IMR-90 (cell line): ENCODE results near the gene FMN1. TPM values are rescaled to one million over a fixed set of nuclear protein-coding genes. Genes with fewer than 3 reads are reported as not detected.

Source experiments
- ATAC-seq: fragments of 200-7000 bp; cut with Tn5 transposase; 2 replicates; pipeline ENCODE4 v1.9.1; 2020; ENCODE audit warnings: low read depth, mild to moderate bottlenecking, moderate library complexity
- BruUV-seq: library from RNA; stranded (reverse); fragments of 400-500 nt; replicated peaks from 2 replicates; lab custom pipeline; 2021; lab: Mats Ljungman, UMichigan
- CTCF ChIA-PET: fragments of 300-600 bp; formaldehyde crosslinking; extraction: SDS; loops from one replicate; lab custom pipeline; 2021; ENCODE audit warnings: antibody characterized with exemption; lab: Yijun Ruan, JAX
- POLR2A ChIA-PET: fragments of 300-600 bp; sonication (Branson Sonifier 250); formaldehyde crosslinking; loops from one replicate; lab custom pipeline; 2022; ENCODE audit warnings: antibody characterized with exemption; ENCODE audit not compliant: unreplicated experiment; lab: Charles Lee
- DNase-seq: peaks from one replicate; pipeline ENCODE4 v3.0.0; 2013
- H2AFZ ChIP-seq: replicated peaks from 2 replicates; pipeline ENCODE3; 2013; ENCODE audit warnings: low read length, mild to moderate bottlenecking; ENCODE audit not compliant: poor library complexity
- H2AK5ac ChIP-seq: 2 replicates; pipeline ENCODE4 v1.6.1; 2013; ENCODE audit warnings: low read depth, low read length, inconsistent platforms
- H2AK9ac ChIP-seq: replicated peaks from 2 replicates; pipeline ENCODE3; 2013; ENCODE audit warnings: mild to moderate bottlenecking, low read depth, low read length, moderate library complexity; ENCODE audit not compliant: poor library complexity
- H2BK120ac ChIP-seq: 2 replicates; pipeline ENCODE4 v1.6.1; 2013; ENCODE audit warnings: low read depth, low read length, inconsistent platforms
- H2BK15ac ChIP-seq: 3 replicates; pipeline ENCODE4 v1.6.1; 2013; ENCODE audit warnings: low read depth, low read length, inconsistent platforms
- H2BK20ac ChIP-seq: 2 replicates; pipeline ENCODE4 v1.6.1; 2013; ENCODE audit warnings: low read depth, mild to moderate bottlenecking, inconsistent platforms, low read length, moderate library complexity
- H2BK5ac ChIP-seq: 2 replicates; pipeline ENCODE4 v1.6.1; 2013; ENCODE audit warnings: mild to moderate bottlenecking, low read depth, low read length, inconsistent platforms; ENCODE audit not compliant: poor library complexity, severe bottlenecking
- H3K14ac ChIP-seq: replicated peaks from 2 replicates; pipeline ENCODE4 v1.6.1; 2013; ENCODE audit warnings: low read depth, low read length, inconsistent platforms
- H3K18ac ChIP-seq: 2 replicates; pipeline ENCODE4 v1.6.1; 2013; ENCODE audit warnings: low read depth, low read length, control low read depth
- H3K23ac ChIP-seq: 2 replicates; pipeline ENCODE4 v1.6.1; 2013; ENCODE audit warnings: low read depth, low read length, inconsistent platforms
- H3K27ac ChIP-seq: 2 replicates; pipeline ENCODE4 v1.5.1; 2013; ENCODE audit warnings: mild to moderate bottlenecking, control low read depth, low read length; ENCODE audit not compliant: insufficient read depth
- H3K27me3 ChIP-seq: 2 replicates; pipeline ENCODE4 v1.6.1; 2013; ENCODE audit warnings: low read length; ENCODE audit not compliant: control insufficient read depth, insufficient read depth
- H3K36me3 ChIP-seq: 2 replicates; pipeline ENCODE4 v1.6.1; 2013; ENCODE audit warnings: low read length, mixed read lengths; ENCODE audit not compliant: control insufficient read depth, insufficient read depth
- H3K4ac ChIP-seq: 2 replicates; pipeline ENCODE4 v1.6.1; 2013; ENCODE audit warnings: low read depth, low read length, inconsistent platforms
- H3K4me1 ChIP-seq: 2 replicates; pipeline ENCODE4 v1.6.1; 2013; ENCODE audit warnings: low read length, mixed read lengths; ENCODE audit not compliant: control insufficient read depth, insufficient read depth
- H3K4me2 ChIP-seq: 2 replicates; pipeline ENCODE4 v1.6.1; 2013; ENCODE audit warnings: low read depth, mild to moderate bottlenecking, control low read depth, low read length, moderate library complexity
- H3K4me3 ChIP-seq: 2 replicates; pipeline ENCODE4 v1.5.1; 2013; ENCODE audit warnings: low read depth, mild to moderate bottlenecking, control low read depth, low read length, moderate library complexity; ENCODE audit not compliant: insufficient read depth
- H3K56ac ChIP-seq: 2 replicates; pipeline ENCODE4 v1.6.1; 2013; ENCODE audit warnings: low read length, inconsistent platforms; ENCODE audit not compliant: insufficient read depth; ENCODE audit errors: extremely low read depth
- H3K79me1 ChIP-seq, 2 experiments: 2 replicates each; pipeline ENCODE4 v1.6.1; 2013; ENCODE audit warnings: low read length in 2 of 2, inconsistent platforms in 1 of 2, low read depth in 1 of 2
- H3K9ac ChIP-seq: 2 replicates; pipeline ENCODE4 v1.6.1; 2013; ENCODE audit warnings: low read depth, low read length, control low read depth
- H3K9me1 ChIP-seq: 2 replicates; pipeline ENCODE4 v1.6.1; 2013; ENCODE audit warnings: low read length, inconsistent platforms; ENCODE audit not compliant: insufficient read depth
- H3K9me3 ChIP-seq: 2 replicates; pipeline ENCODE4 v1.6.1; 2013; ENCODE audit warnings: low read length; ENCODE audit not compliant: control insufficient read depth, insufficient read depth
- H4K20me1 ChIP-seq: 2 replicates; pipeline ENCODE4 v1.6.1; 2013; ENCODE audit warnings: low read length, inconsistent platforms; ENCODE audit not compliant: insufficient read depth
- H4K5ac ChIP-seq: 2 replicates; pipeline ENCODE4 v1.6.1; 2013; ENCODE audit warnings: mild to moderate bottlenecking, low read depth, low read length, control low read depth
- H4K8ac ChIP-seq, 2 experiments: 2 replicates each; pipeline ENCODE4 v1.6.1; 2013; ENCODE audit warnings: low read depth in 2 of 2, low read length in 2 of 2, control low read depth in 1 of 2, inconsistent platforms in 1 of 2
- H4K91ac ChIP-seq: 2 replicates; pipeline ENCODE4 v1.6.1; 2013; ENCODE audit warnings: low read depth, low read length, inconsistent platforms; ENCODE audit not compliant: insufficient read depth
- BHLHE40 ChIP-seq: fragments of 150-350 bp; IDR thresholded peaks from 2 replicates; pipeline ENCODE4 v1.6.1; 2016; ENCODE audit warnings: mild to moderate bottlenecking, low read depth, low read length
- CEBPB ChIP-seq: IDR thresholded peaks from 2 replicates; pipeline ENCODE4 v1.6.1; 2012; ENCODE audit warnings: low read depth, low read length, improper control_type of control experiment
- CHD1 ChIP-seq: IDR thresholded peaks from 2 replicates; pipeline ENCODE4 v1.6.1; 2012; ENCODE audit warnings: low read depth, low read length, improper control_type of control experiment
- CTCF ChIP-seq: conservative IDR thresholded peaks from 2 replicates; pipeline ENCODE4 v1.5.1; 2012; ENCODE audit warnings: mild to moderate bottlenecking, low read depth, low read length, improper control_type of control experiment
- ELK1 ChIP-seq: fragments of 150-350 bp; IDR thresholded peaks from 2 replicates; pipeline ENCODE4 v1.6.1; 2016; ENCODE audit warnings: low read depth, mild to moderate bottlenecking, low read length, moderate library complexity, borderline replicate concordance
- FOS ChIP-seq: fragments of 150-350 bp; IDR thresholded peaks from 2 replicates; pipeline ENCODE4 v1.6.1; 2016; ENCODE audit warnings: low read depth, low read length
- MAFK ChIP-seq: IDR thresholded peaks from 2 replicates; pipeline ENCODE4 v1.6.1; 2012; ENCODE audit warnings: low read depth, low read length, improper control_type of control experiment
- MAZ ChIP-seq: IDR thresholded peaks from 2 replicates; pipeline ENCODE4 v1.6.1; 2012; ENCODE audit warnings: low read depth, mild to moderate bottlenecking, low read length, improper control_type of control experiment, moderate library complexity, borderline replicate concordance
- MXI1 ChIP-seq: IDR thresholded peaks from 2 replicates; pipeline ENCODE4 v1.6.1; 2012; ENCODE audit warnings: low read depth, mild to moderate bottlenecking, low read length, moderate library complexity, borderline replicate concordance
- NFE2L2 ChIP-seq: fragments of 150-350 bp; IDR thresholded peaks from 2 replicates; pipeline ENCODE4 v1.6.1; 2016; ENCODE audit warnings: low read depth, mild to moderate bottlenecking, low read length
- POLR2A ChIP-seq: IDR thresholded peaks from 2 replicates; pipeline ENCODE4 v1.6.1; 2012; ENCODE audit warnings: mild to moderate bottlenecking, low read depth, low read length
- RAD21 ChIP-seq: IDR thresholded peaks from 2 replicates; pipeline ENCODE4 v1.6.1; 2012; ENCODE audit warnings: low read length, improper control_type of control experiment
- RCOR1 ChIP-seq: IDR thresholded peaks from 2 replicates; pipeline ENCODE4 v1.6.1; 2012; ENCODE audit warnings: mild to moderate bottlenecking, low read length, improper control_type of control experiment; ENCODE audit not compliant: insufficient replicate concordance
- RFX5 ChIP-seq: IDR thresholded peaks from 2 replicates; pipeline ENCODE4 v1.8.0; 2012; ENCODE audit warnings: low read depth, mild to moderate bottlenecking, low read length, moderate library complexity
- SMC3 ChIP-seq: fragments of 150-350 bp; IDR thresholded peaks from 2 replicates; pipeline ENCODE4 v1.6.1; 2016; ENCODE audit warnings: low read depth, mild to moderate bottlenecking, antibody characterized with exemption, low read length, moderate library complexity
- USF2 ChIP-seq: fragments of 150-350 bp; IDR thresholded peaks from 2 replicates; pipeline ENCODE4 v1.6.1; 2017; ENCODE audit warnings: mild to moderate bottlenecking, antibody characterized with exemption, low read length, low read depth
- WGBS, 2 experiments: methylation state at CpG; one replicate each; pipeline versions ENCODE4 v1.1.5 to v1.1.7; 2013; ENCODE audit warnings: missing lambda C conversion rate in 2 of 2; ENCODE audit not compliant: insufficient read length in 1 of 2; ENCODE audit errors: extremely low coverage in 2 of 2; 5-methylcytosine and 5-hydroxymethylcytosine counted together
- dilution Hi-C: fragments of 300-500 bp; cut with HindIII; formaldehyde crosslinking; loops from one replicate; pipeline ENCODE4 v1.14.3; 2018; ENCODE audit warnings: low sequenced_read_pairs; ENCODE audit not compliant: unreplicated experiment
- in situ Hi-C: fragments of 300-500 bp; cut with MboI; formaldehyde crosslinking; loops from 3 replicates; pipeline ENCODE4 v1.14.3; 2019; ENCODE audit warnings: low sequenced_read_pairs, inconsistent platforms, mixed read lengths
- intact Hi-C: fragments of 100-400 bp; cut with micrococcal nuclease; formaldehyde crosslinking; loops from 2 replicates; pipeline ENCODE4 v1.10.0; 2022
- polyA plus RNA-seq, 3 experiments: library from polyadenylated mRNA; depleted of rRNA; stranded (reverse); fragments of >200 nt; gene quantifications; 2 replicates each; pipeline ENCODE4 v1.2.3, GENCODE V29; 2012; ENCODE audit warnings: low replicate concordance in 1 of 3
- total RNA-seq: library from RNA; depleted of rRNA; stranded (reverse); fragments of >200 nt; gene quantifications from 2 replicates; pipeline ENCODE4 v1.2.3, GENCODE V29; 2012

Gene FMN1
- total and polyA plus RNA-seq, 2 of the 4 experiments (the other 2 are of a cell fraction), result 7.3 to 17.6 TPM

- no peaks in the 10 kb centered on the region for H3K36me3 ChIP-seq
- no peak overlapping the region for H2AFZ ChIP-seq
- ChIA-PET CTCF (interaction anchor here (1.2 kb wide), 1 partner anchor 19 kb away, joined by 3 read pairs; no protein-coding TSS in a partner anchor), POLR2A (no interaction called here)
- H3K56ac ChIP-seq, result no peak overlapping the region
- ATAC-seq (no peak), DNase-seq (no peak)
- H3K18ac ChIP-seq, result no peak overlapping the region
- H2BK5ac ChIP-seq, result no peak overlapping the region
- in situ Hi-C loops (loop anchor here (25.0 kb wide), 1 partner anchor 612 kb away; no protein-coding TSS in a partner anchor), dilution Hi-C loops (no loop called here), intact Hi-C loops (no loop called here)
- H3K4me2 ChIP-seq, result no peak overlapping the region
- no peak overlapping the region for H2AK5ac ChIP-seq
- no peaks in the 10 kb centered on the region for H3K27me3 ChIP-seq
- no peak overlapping the region for H3K23ac ChIP-seq
- peaks cover 5% of the 10 kb centered on the region; the same call in 1 of the 2 replicates for H3K9me1 ChIP-seq
- no peak overlapping the region for H2BK20ac ChIP-seq
- H3K9me3 ChIP-seq, result no peaks in the 10 kb centered on the region
- H4K20me1 ChIP-seq, result peaks cover 30% of the 10 kb centered on the region; the same call in 1 of the 2 replicates
- BruUV-seq, result no TSS peak
- TF ChIP-seq CHD1 (no peak), NFE2L2 (no peak), POLR2A (no peak), RCOR1 (no peak), MAFK (no peak), SMC3 (no peak), CEBPB (no peak), BHLHE40 (no peak), RFX5 (no peak), MAZ (no peak), ELK1 (no peak), CTCF (no peak), FOS (no peak), RAD21 (no peak), USF2 (no peak), MXI1 (no peak)
- H3K79me1 ChIP-seq, result peaks cover 7 to 47% of the 10 kb centered on the region in 2 experiments
- H2BK120ac ChIP-seq, result no peak overlapping the region
- WGBS, 2 experiments, result no CpG with 5 or more reads among the region's 3 CpGs
- no peak overlapping the region for H2BK15ac ChIP-seq
- peaks cover 2% of the 10 kb centered on the region; the same call in 1 of the 2 replicates for H3K4me1 ChIP-seq
- H3K9ac ChIP-seq, result no peak overlapping the region
- H3K4me3 ChIP-seq, result no peak overlapping the region
- no peak overlapping the region for H4K8ac ChIP-seq
- H3K14ac ChIP-seq, result no peak overlapping the region
- no peak overlapping the region for H4K91ac ChIP-seq
- H3K4ac ChIP-seq, result no peak overlapping the region
- H4K5ac ChIP-seq, result no peak overlapping the region
- H2AK9ac ChIP-seq, result no peak overlapping the region
- no peak overlapping the region for H3K27ac ChIP-seq
Measured at GRCh38 chr15:33074942-33075341, 119.6 kb downstream of the FMN1 start.
